OCI-LY7 (cell line): ENCODE measurements around the gene NFIX. TPM values are rescaled to one million over a fixed set of nuclear protein-coding genes. Genes with fewer than 3 reads are reported as not detected.

ENCODE experiments used
- BruUV-seq: library from RNA; stranded (reverse); fragments of 400-500 nt; replicated peaks from 2 replicates; lab custom pipeline; 2021; lab: Mats Ljungman, UMichigan
- CTCF ChIA-PET: fragments of 300-600 bp; sonication (Branson Sonifier 250); formaldehyde crosslinking; loops from one replicate; lab custom pipeline; 2022; ENCODE audit warnings: antibody characterized with exemption; ENCODE audit not compliant: unreplicated experiment; lab: Charles Lee
- POLR2A ChIA-PET: fragments of 300-600 bp; sonication (Branson Sonifier 250); formaldehyde crosslinking; loops from one replicate; lab custom pipeline; 2022; ENCODE audit warnings: antibody characterized with exemption; lab: Charles Lee
- DNase-seq: peaks from one replicate; pipeline ENCODE4 v3.0.0-alpha.2; 2015; ENCODE audit warnings: low spot score
- H2AFZ ChIP-seq: fragments of 200-600 bp; sonication (generic), shearing (Covaris generic); 2 replicates; pipeline ENCODE4 v1.6.1; 2014; ENCODE audit warnings: mild to moderate bottlenecking, antibody characterized with exemption, low read length, moderate library complexity
- H3K27ac ChIP-seq: fragments of 200-600 bp; sonication (generic); 2 replicates; pipeline ENCODE4 v1.5.1; 2014; ENCODE audit warnings: mixed run types, low read depth, mild to moderate bottlenecking, moderate library complexity, low read length, inconsistent platforms; ENCODE audit not compliant: poor library complexity, severe bottlenecking
- H3K36me3 ChIP-seq: fragments of 200-600 bp; sonication (generic); 2 replicates; pipeline ENCODE4 v1.6.1; 2014; ENCODE audit warnings: mild to moderate bottlenecking, antibody characterized with exemption, low read length, moderate library complexity, mixed read lengths; ENCODE audit not compliant: insufficient read depth
- H3K4me1 ChIP-seq: fragments of 200-600 bp; sonication (generic); 2 replicates; pipeline ENCODE4 v1.5.1; 2014; ENCODE audit warnings: mild to moderate bottlenecking, low read length; ENCODE audit not compliant: insufficient read depth, poor library complexity, severe bottlenecking
- H3K4me2 ChIP-seq: fragments of 200-600 bp; sonication (generic); 2 replicates; pipeline ENCODE4 v1.6.1; 2014; ENCODE audit warnings: mild to moderate bottlenecking, low read length
- H3K4me3 ChIP-seq: fragments of 200-600 bp; sonication (generic); 2 replicates; pipeline ENCODE4 v1.5.1; 2014; ENCODE audit warnings: mild to moderate bottlenecking, low read depth, low read length; ENCODE audit not compliant: poor library complexity, severe bottlenecking
- H3K79me2 ChIP-seq: fragments of 200-600 bp; sonication (generic); 2 replicates; pipeline ENCODE4 v1.6.1; 2016; ENCODE audit warnings: low read depth, mild to moderate bottlenecking, low read length, moderate library complexity, mixed read lengths; ENCODE audit not compliant: insufficient read depth
- H3K9me2 ChIP-seq: fragments of 200-600 bp; sonication (generic); 2 replicates; pipeline ENCODE4 v1.6.1; 2016; ENCODE audit warnings: mild to moderate bottlenecking, low read length, mixed read lengths; ENCODE audit not compliant: insufficient read depth
- H3K9me3 ChIP-seq: fragments of 200-600 bp; sonication (generic); 2 replicates; pipeline ENCODE4 v1.6.1; 2014; ENCODE audit warnings: mild to moderate bottlenecking, mixed run types, low read length, mixed read lengths
- H4K20me1 ChIP-seq: fragments of 200-600 bp; sonication (generic); 2 replicates; pipeline ENCODE4 v1.6.1; 2014; ENCODE audit warnings: mild to moderate bottlenecking, antibody characterized with exemption, low read length, moderate library complexity, mixed read lengths; ENCODE audit not compliant: insufficient read depth
- EZH2phosphoT487 ChIP-seq: fragments of 200-600 bp; sonication (generic); IDR thresholded peaks from 2 replicates; pipeline ENCODE4 v1.6.1; 2018; ENCODE audit warnings: low read depth, borderline replicate concordance, mild to moderate bottlenecking, mixed run types, antibody characterized with exemption, low read length, moderate library complexity, mixed read lengths
- intact Hi-C: fragments of 100-400 bp; cut with micrococcal nuclease; formaldehyde crosslinking; loops from one replicate; pipeline ENCODE4 v1.10.0; 2022; ENCODE audit not compliant: unreplicated experiment
- total RNA-seq, 2 experiments: library from RNA; depleted of rRNA in 1 of 2; stranded (reverse); fragments of >200 nt in 1 of 2; shearing (Covaris generic) in 1 of 2; gene quantifications; 2 replicates each; pipeline ENCODE4 v1.2.3, GENCODE V29; 2014 to 2022
- TF ChIP-seq, protein P1 (sequence below): fragments of 200-600 bp; sonication (generic); conservative IDR thresholded peaks from 2 replicates; pipeline ENCODE4 v1.5.1; 2014; ENCODE audit warnings: mild to moderate bottlenecking, antibody characterized with exemption, low read length, moderate library complexity, mixed read lengths

NFIX gene
- total RNA-seq, 2 experiments from 2014 or later: 0.16 to 0.72 TPM

DNA sequence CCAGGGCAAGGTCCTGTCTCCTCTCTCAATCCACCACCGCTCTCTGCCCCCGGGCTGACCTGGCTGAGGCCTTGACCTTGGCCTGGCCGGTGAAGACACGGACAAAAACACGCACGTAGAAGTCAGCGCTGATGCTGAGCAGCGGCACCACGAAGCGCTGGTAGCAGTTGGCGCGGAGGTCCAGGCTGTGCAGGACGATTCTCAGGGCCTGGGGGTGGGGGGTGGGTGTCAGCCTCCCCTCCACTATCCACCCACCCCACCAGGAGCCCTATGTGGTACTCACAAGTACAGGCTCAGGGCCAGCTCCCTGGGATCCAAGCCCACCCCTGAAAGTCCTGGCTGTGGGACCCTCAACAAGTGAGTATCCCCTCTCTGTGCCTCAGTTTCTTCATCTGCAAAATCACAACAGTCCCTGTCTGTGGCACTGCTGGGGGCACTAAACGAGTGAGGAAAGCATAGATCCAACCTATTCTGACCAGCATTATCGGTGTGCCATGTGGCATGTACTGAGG, 114.9 kb downstream of the NFIX start:
- TF ChIP-seq, protein P1, sequence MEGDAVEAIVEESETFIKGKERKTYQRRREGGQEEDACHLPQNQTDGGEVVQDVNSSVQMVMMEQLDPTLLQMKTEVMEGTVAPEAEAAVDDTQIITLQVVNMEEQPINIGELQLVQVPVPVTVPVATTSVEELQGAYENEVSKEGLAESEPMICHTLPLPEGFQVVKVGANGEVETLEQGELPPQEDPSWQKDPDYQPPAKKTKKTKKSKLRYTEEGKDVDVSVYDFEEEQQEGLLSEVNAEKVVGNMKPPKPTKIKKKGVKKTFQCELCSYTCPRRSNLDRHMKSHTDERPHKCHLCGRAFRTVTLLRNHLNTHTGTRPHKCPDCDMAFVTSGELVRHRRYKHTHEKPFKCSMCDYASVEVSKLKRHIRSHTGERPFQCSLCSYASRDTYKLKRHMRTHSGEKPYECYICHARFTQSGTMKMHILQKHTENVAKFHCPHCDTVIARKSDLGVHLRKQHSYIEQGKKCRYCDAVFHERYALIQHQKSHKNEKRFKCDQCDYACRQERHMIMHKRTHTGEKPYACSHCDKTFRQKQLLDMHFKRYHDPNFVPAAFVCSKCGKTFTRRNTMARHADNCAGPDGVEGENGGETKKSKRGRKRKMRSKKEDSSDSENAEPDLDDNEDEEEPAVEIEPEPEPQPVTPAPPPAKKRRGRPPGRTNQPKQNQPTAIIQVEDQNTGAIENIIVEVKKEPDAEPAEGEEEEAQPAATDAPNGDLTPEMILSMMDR: no peak
- no peak for TF ChIP-seq EZH2phosphoT487
- H2AFZ ChIP-seq: no peak overlapping the region
- ChIA-PET CTCF (no interaction called here), POLR2A (no interaction called here)
- no peak for DNase-seq
- no peaks in the 10 kb centered on the region for H3K9me3 ChIP-seq
- peaks cover 20% of the 10 kb centered on the region for H3K4me1 ChIP-seq
- intact Hi-C loops: no loop called here
- H3K79me2 ChIP-seq: peaks cover 4% of the 10 kb centered on the region; the same call in 1 of the 2 replicates
- peaks cover 55% of the 10 kb centered on the region for H3K36me3 ChIP-seq
- BruUV-seq: no TSS peak
- H3K27ac ChIP-seq: no peak overlapping the region
- no peak overlapping the region for H3K4me3 ChIP-seq
- H3K9me2 ChIP-seq: no peaks in the 10 kb centered on the region
- no peak overlapping the region for H3K4me2 ChIP-seq
- H4K20me1 ChIP-seq: no peaks in the 10 kb centered on the region

GRCh38 chr19:13112555-13112954, 117.3 kb downstream of the NFIX start:
- Histone ChIP-seq H3K9me3 (no peaks in the 10 kb centered on the region), H3K9me2 (no peaks in the 10 kb centered on the region), H2AFZ (no peak overlapping the region), H3K4me2 (no peak overlapping the region), H3K4me1 (peaks cover 13% of the 10 kb centered on the region), H3K27ac (no peak overlapping the region), H4K20me1 (no peaks in the 10 kb centered on the region), H3K36me3 (peaks cover 51% of the 10 kb centered on the region), H3K79me2 (peaks cover 22% of the 10 kb centered on the region; the same call in 1 of the 2 replicates), H3K4me3 (no peak overlapping the region)
- intact Hi-C loops: no loop called here
- DNase-seq: no peak
- BruUV-seq: no TSS peak
- ChIA-PET POLR2A (no interaction called here), CTCF (no interaction called here)
- TF ChIP-seq EZH2phosphoT487: no peak
- TF ChIP-seq, protein P1: no peak

GRCh38 chr19:13115936-13116281, 120.6 kb downstream of the NFIX start:
- BruUV-seq: no TSS peak
- Histone ChIP-seq H3K27ac (peak overlapping the region; percentile 75), H3K4me2 (peak overlapping the region; percentile 76), H4K20me1 (peaks cover 16% of the 10 kb centered on the region), H3K9me3 (no peaks in the 10 kb centered on the region), H3K4me3 (peak overlapping the region; percentile 90), H3K79me2 (peaks cover 48% of the 10 kb centered on the region), H2AFZ (peak overlapping the region; percentile 58; the same call in 1 of the 2 replicates), H3K9me2 (no peaks in the 10 kb centered on the region), H3K36me3 (peaks cover 27% of the 10 kb centered on the region), H3K4me1 (peaks cover 33% of the 10 kb centered on the region)
- no peak for TF ChIP-seq EZH2phosphoT487
- TF ChIP-seq, protein P1: no peak
- intact Hi-C loops: loop anchor here (1.0 kb wide), 1 partner anchor 14 kb away; the partner anchor contains the start of gene LYL1
- DNase-seq: no peak
- ChIA-PET POLR2A (interaction anchor here (0.5 kb wide), 1 partner anchor 12 kb away, joined by 4 read pairs; no protein-coding TSS in a partner anchor), CTCF (no interaction called here)
